Measurements from ENCODE around the gene TNFAIP1. TPM values are rescaled to one million over a fixed set of nuclear protein-coding genes. Genes with fewer than 3 reads are reported as not detected.

TNFAIP1 gene
- total RNA-seq, 1 donor from 2014 or later: 104 TPM

DNA sequence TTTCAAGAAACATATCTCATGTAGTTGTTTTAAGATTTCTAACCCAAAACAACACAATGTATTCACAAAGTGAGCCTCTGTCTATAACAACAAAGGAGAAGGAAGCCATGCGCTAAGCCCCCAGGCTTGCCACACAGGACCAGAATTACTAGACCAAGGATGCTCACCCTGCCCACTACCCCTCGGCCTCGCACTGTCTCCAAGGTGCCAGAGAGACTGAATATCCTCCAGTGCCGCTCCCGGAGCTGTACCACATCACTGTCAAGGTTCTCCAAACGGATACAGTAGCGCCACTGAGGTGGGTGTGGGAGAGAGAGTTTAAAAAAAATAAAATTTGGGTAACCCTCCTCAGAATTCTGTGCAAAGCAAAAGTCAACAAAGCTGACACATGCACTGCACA is 14.7 kb downstream of the TNFAIP1 start:
- no peaks in the 10 kb centered on the region for H3K9me3 Mint-ChIP-seq (ENCODE audit: unreplicated experiment)
- H3K36me3 Mint-ChIP-seq (ENCODE audit: low read depth, unreplicated experiment): peaks cover 55% of the 10 kb centered on the region
- H3K4me3 Mint-ChIP-seq (ENCODE audit: unreplicated experiment): no peak overlapping the region
- H3K27me3 Mint-ChIP-seq (ENCODE audit: unreplicated experiment): peaks cover 4% of the 10 kb centered on the region
- no peak overlapping the region for H3K27ac Mint-ChIP-seq (ENCODE audit: unreplicated experiment)
- no peak for TF ChIP-seq CTCF (IDR thresholded peaks at IDR 0.05; ENCODE audit: unreplicated experiment)
- no peaks in the 10 kb centered on the region for H3K4me1 Mint-ChIP-seq (ENCODE audit: unreplicated experiment)
- DNase-seq (ENCODE audit: low spot score): no peak

- H3K9me3 Mint-ChIP-seq (ENCODE audit: unreplicated experiment): no peaks in the 10 kb centered on the region
- DNase-seq (ENCODE audit: low spot score): peak; percentile 96
- peak within 1 kb of the TSS; percentile 96 for H3K4me3 Mint-ChIP-seq (ENCODE audit: unreplicated experiment)
- peak within 1 kb of the TSS; percentile 96 for H3K27ac Mint-ChIP-seq (ENCODE audit: unreplicated experiment)
- peaks cover 6% of the 10 kb centered on the region for H3K27me3 Mint-ChIP-seq (ENCODE audit: unreplicated experiment)
- no peak for TF ChIP-seq CTCF (IDR thresholded peaks at IDR 0.05; ENCODE audit: unreplicated experiment)
- H3K36me3 Mint-ChIP-seq (ENCODE audit: low read depth, unreplicated experiment): peaks cover 42% of the 10 kb centered on the region
- H3K4me1 Mint-ChIP-seq (ENCODE audit: unreplicated experiment): peaks cover 19% of the 10 kb centered on the region
Observed at GRCh38 chr17:28357061-28357900, 21.7 kb downstream of the TNFAIP1 start, which contains the start of gene POLDIP2. Gene POLDIP2 (minus strand): TSS chr17:28357527. CDS start chr17:28357448, 79 bp downstream.

GRCh38 chr17:28357901-28358197 is 22.3 kb downstream of the TNFAIP1 start:
- H3K27me3 Mint-ChIP-seq (ENCODE audit: unreplicated experiment): peaks cover 6% of the 10 kb centered on the region
- H3K36me3 Mint-ChIP-seq (ENCODE audit: low read depth, unreplicated experiment): peaks cover 40% of the 10 kb centered on the region
- no peak for TF ChIP-seq CTCF (IDR thresholded peaks at IDR 0.05; ENCODE audit: unreplicated experiment)
- no peak for DNase-seq (ENCODE audit: low spot score)
- H3K27ac Mint-ChIP-seq (ENCODE audit: unreplicated experiment): peak overlapping the region; percentile 96
- H3K4me1 Mint-ChIP-seq (ENCODE audit: unreplicated experiment): peaks cover 19% of the 10 kb centered on the region
- H3K4me3 Mint-ChIP-seq (ENCODE audit: unreplicated experiment): peak overlapping the region; percentile 96
- H3K9me3 Mint-ChIP-seq (ENCODE audit: unreplicated experiment): no peaks in the 10 kb centered on the region

- Mint-ChIP-seq H3K36me3 (ENCODE audit: low read depth, unreplicated experiment) (peaks cover 21% of the 10 kb centered on the region), H3K27ac (ENCODE audit: unreplicated experiment) (no peak overlapping the region), H3K4me3 (ENCODE audit: unreplicated experiment) (no peak overlapping the region), H3K9me3 (ENCODE audit: unreplicated experiment) (no peaks in the 10 kb centered on the region), H3K4me1 (ENCODE audit: unreplicated experiment) (peaks cover 3% of the 10 kb centered on the region), H3K27me3 (ENCODE audit: unreplicated experiment) (no peaks in the 10 kb centered on the region)
- no peak for TF ChIP-seq CTCF (IDR thresholded peaks at IDR 0.05; ENCODE audit: unreplicated experiment)
- DNase-seq (ENCODE audit: low spot score): no peak
Observed at GRCh38 chr17:28363186-28363585, 27.6 kb downstream of the TNFAIP1 start.

All from endothelial cell (in vitro differentiated cells).